H1 (cell line): Measurements from ENCODE around the gene CRYGN. TPM values are rescaled to one million over a fixed set of nuclear protein-coding genes. Genes with fewer than 3 reads are reported as not detected.

Experiments
- CTCF ChIA-PET: fragments of 300-600 bp; sonication (Branson Sonifier 250); formaldehyde crosslinking; loops from one replicate; lab custom pipeline; 2021; ENCODE audit not compliant: partially characterized antibody; lab: Charles Lee
- POLR2A ChIA-PET: fragments of 300-600 bp; sonication (Branson Sonifier 250); formaldehyde crosslinking; loops from one replicate; lab custom pipeline; 2021; ENCODE audit warnings: inconsistent platforms; ENCODE audit not compliant: partially characterized antibody; lab: Charles Lee
- DNase-seq, 2 experiments: peaks; one replicate each; pipeline versions ENCODE4 v3.0.0 to v3.0.0-alpha.2; 2010 to 2022; ENCODE audit warnings: low spot score in 2 of 2, low read depth in 1 of 2, mixed read lengths in 1 of 2
- FAIRE-seq: peaks from 2 replicates; lab custom pipeline; 2011; peaks lifted over from hg19 to GRCh38; lab: Jason Lieb, UNC
- H2AFZ ChIP-seq: 2 replicates; pipeline ENCODE4 v1.8.1; 2012; ENCODE audit warnings: low read length, inconsistent platforms
- H2AK5ac ChIP-seq: 2 replicates; pipeline ENCODE4 v1.6.1; 2013; ENCODE audit warnings: low read depth, low read length
- H2BK120ac ChIP-seq: replicated peaks from 2 replicates; pipeline ENCODE3; 2013; ENCODE audit warnings: low read depth, low read length, inconsistent platforms
- H2BK12ac ChIP-seq: 2 replicates; pipeline ENCODE4 v1.6.1; 2013; ENCODE audit warnings: low read depth, low read length
- H2BK15ac ChIP-seq: 2 replicates; pipeline ENCODE4 v1.6.1; 2013; ENCODE audit warnings: low read length
- H2BK20ac ChIP-seq: 2 replicates; pipeline ENCODE4 v1.6.1; 2013; ENCODE audit warnings: low read length
- H2BK5ac ChIP-seq: 2 replicates; pipeline ENCODE4 v1.6.1; 2013; ENCODE audit warnings: low read depth, low read length
- H3K14ac ChIP-seq: 2 replicates; pipeline ENCODE4 v1.6.1; 2013; ENCODE audit warnings: inconsistent platforms; ENCODE audit not compliant: insufficient read length
- H3K18ac ChIP-seq: 2 replicates; pipeline ENCODE4 v1.6.1; 2013; ENCODE audit warnings: low read length; ENCODE audit errors: extremely low read depth
- H3K23ac ChIP-seq: 2 replicates; pipeline ENCODE4 v1.6.1; 2013; ENCODE audit warnings: inconsistent platforms; ENCODE audit not compliant: insufficient read length
- H3K23me2 ChIP-seq: 2 replicates; pipeline ENCODE4 v1.6.1; 2013; ENCODE audit warnings: low read depth, low read length
- H3K27ac ChIP-seq: 2 replicates; pipeline ENCODE4 v1.6.1; 2011; ENCODE audit warnings: low read depth, low read length, inconsistent platforms
- H3K27me3 ChIP-seq, 4 experiments: replicated peaks in 1 of 4; 1 replicate in 1 of 4; 2 replicates in 3 of 4; pipeline versions ENCODE4 v1.6.1 to v1.8.1; 2011 to 2013; ENCODE audit warnings: low read length in 3 of 4, mild to moderate bottlenecking in 3 of 4, inconsistent platforms in 2 of 4, mixed read lengths in 2 of 4, moderate library complexity in 1 of 4; ENCODE audit not compliant: control insufficient read depth in 3 of 4, insufficient read depth in 3 of 4; ENCODE audit errors: extremely low read depth in 1 of 4
- H3K36me3 ChIP-seq, 4 experiments: 2 replicates each; pipeline versions ENCODE4 v1.6.1 to v1.8.1; 2011 to 2013; ENCODE audit warnings: mild to moderate bottlenecking in 4 of 4, low read length in 3 of 4, moderate library complexity in 2 of 4, control low read depth in 1 of 4, inconsistent platforms in 1 of 4; ENCODE audit not compliant: insufficient read depth in 4 of 4, control insufficient read depth in 2 of 4
- H3K4ac ChIP-seq: replicated peaks from 2 replicates; pipeline ENCODE3; 2013; ENCODE audit warnings: low read length, low read depth, mixed read lengths, inconsistent platforms; ENCODE audit not compliant: insufficient read length
- H3K4me1 ChIP-seq, 4 experiments: replicated peaks in 1 of 4; 1 replicate in 1 of 4; 2 replicates in 3 of 4; pipeline versions ENCODE4 v1.6.1 to v1.8.1; 2011 to 2013; ENCODE audit warnings: low read length in 3 of 4, inconsistent platforms in 2 of 4, mixed read lengths in 1 of 4; ENCODE audit not compliant: insufficient read depth in 4 of 4, control insufficient read depth in 3 of 4
- H3K4me2 ChIP-seq, 2 experiments: 2 replicates each; pipeline versions ENCODE4 v1.6.1 to v1.8.1; 2011 to 2013; ENCODE audit warnings: low read depth in 2 of 2, low read length in 2 of 2, control low read depth in 1 of 2, inconsistent platforms in 1 of 2, mild to moderate bottlenecking in 1 of 2; ENCODE audit not compliant: insufficient read depth in 1 of 2
- H3K4me3 ChIP-seq, 4 experiments: fragments of 200-600, 300-600 bp in 1 of 4; sonication (generic), shearing (Covaris generic), sonication (Bioruptor Twin) in 1 of 4; 2 replicates each; pipeline versions ENCODE4 v1.5.1 to v1.8.1; 2011 to 2016; ENCODE audit warnings: low read length in 4 of 4, low read depth in 3 of 4, control low read depth in 2 of 4, inconsistent platforms in 2 of 4, mild to moderate bottlenecking in 2 of 4, mixed read lengths in 1 of 4, moderate library complexity in 1 of 4; ENCODE audit not compliant: insufficient read depth in 2 of 4; ENCODE audit errors: extremely low read depth in 1 of 4
- H3K56ac ChIP-seq: replicated peaks from 2 replicates; pipeline ENCODE3; 2013; ENCODE audit warnings: low read depth, mild to moderate bottlenecking, mixed read lengths, low read length, inconsistent platforms; ENCODE audit not compliant: insufficient read length
- H3K79me1 ChIP-seq: 2 replicates; pipeline ENCODE4 v1.6.1; 2013; ENCODE audit warnings: low read depth, low read length, control low read depth
- H3K79me2 ChIP-seq, 2 experiments: 2 replicates each; pipeline versions ENCODE4 v1.6.1 to v1.8.1; 2012 to 2013; ENCODE audit warnings: low read length in 2 of 2, mild to moderate bottlenecking in 2 of 2, inconsistent platforms in 1 of 2; ENCODE audit not compliant: insufficient read depth in 2 of 2, control insufficient read depth in 1 of 2
- H3K9ac ChIP-seq, 4 experiments: replicated peaks in 1 of 4; 1 replicate in 1 of 4; 2 replicates in 3 of 4; pipeline versions ENCODE4 v1.6.1 to v1.8.1; 2011 to 2013; ENCODE audit warnings: low read depth in 3 of 4, low read length in 3 of 4, control low read depth in 2 of 4, mild to moderate bottlenecking in 2 of 4, moderate library complexity in 2 of 4, inconsistent platforms in 1 of 4; ENCODE audit errors: extremely low read depth in 1 of 4
- H3K9me3 ChIP-seq, 2 experiments: 2 replicates each; pipeline versions ENCODE4 v1.6.1 to v1.8.1; 2012 to 2013; ENCODE audit warnings: mild to moderate bottlenecking in 2 of 2, moderate library complexity in 2 of 2, control low read depth in 1 of 2, inconsistent platforms in 1 of 2, low read depth in 1 of 2, low read length in 1 of 2, mixed read lengths in 1 of 2; ENCODE audit not compliant: insufficient read depth in 2 of 2
- H4K20me1 ChIP-seq, 2 experiments: replicated peaks in 1 of 2; 2 replicates each; pipeline versions ENCODE3 to v1.8.1; 2011 to 2013; ENCODE audit warnings: inconsistent platforms in 2 of 2, low read length in 2 of 2, mild to moderate bottlenecking in 1 of 2; ENCODE audit not compliant: insufficient read depth in 2 of 2, control insufficient read depth in 1 of 2
- H4K5ac ChIP-seq: 2 replicates; pipeline ENCODE4 v1.6.1; 2013; ENCODE audit warnings: low read length, low read depth, mixed read lengths, inconsistent platforms; ENCODE audit not compliant: insufficient read length
- H4K8ac ChIP-seq: 2 replicates; pipeline ENCODE4 v1.8.0; 2013; ENCODE audit warnings: mild to moderate bottlenecking, moderate library complexity, low read length, inconsistent platforms; ENCODE audit not compliant: insufficient read depth; ENCODE audit errors: extremely low read depth
- H4K91ac ChIP-seq: replicated peaks from 2 replicates; pipeline ENCODE3; 2013; ENCODE audit warnings: low read length, mixed read lengths, inconsistent platforms; ENCODE audit not compliant: insufficient read length
- KDM5A ChIP-seq: fragments of 200-600 bp; IDR thresholded peaks from 2 replicates; pipeline ENCODE4 v1.7.1; 2012; ENCODE audit warnings: mild to moderate bottlenecking, low read length, inconsistent platforms, mixed read lengths
- RAD21 ChIP-seq, 2 experiments: IDR thresholded peaks in 1 of 2; conservative IDR thresholded peaks in 1 of 2; 2 replicates each; pipeline ENCODE4 v1.6.1; 2011; ENCODE audit warnings: low read depth in 2 of 2, low read length in 2 of 2, improper control_type of control experiment in 1 of 2, inconsistent platforms in 1 of 2, mild to moderate bottlenecking in 1 of 2, moderate library complexity in 1 of 2
- WGBS, 2 experiments: shearing (Covaris generic) in 1 of 2; methylation state at CpG; one replicate each; pipeline versions ENCODE4 v1.1.6 to v1.1.7; 2013 to 2015; ENCODE audit warnings: low lambda C conversion rate in 2 of 2, mixed read lengths in 2 of 2, inconsistent platforms in 1 of 2, low coverage in 1 of 2, missing lambda C conversion rate in 1 of 2; ENCODE audit not compliant: insufficient replicate concordance in 2 of 2, insufficient coverage in 1 of 2, insufficient read length in 1 of 2; ENCODE audit errors: extremely low coverage in 1 of 2, missing lambda C conversion rate in 1 of 2; 5-methylcytosine and 5-hydroxymethylcytosine counted together
- polyA plus RNA-seq, 7 experiments: library from polyadenylated mRNA; depleted of rRNA in 3 of 7; stranded (reverse) in 5 of 7; unstranded in 2 of 7; fragments of >200 nt in 5 of 7; fragments of 200-250 nt in 2 of 7; gene quantifications; 1 replicate in 5 of 7; 2 replicates in 1 of 7; 4 replicates in 1 of 7; pipeline versions ENCODE4 v1.2.1 to v1.2.3, GENCODE V29; 2011 to 2013; ENCODE audit warnings: missing spikeins in 2 of 7, mixed read lengths in 2 of 7
- total RNA-seq: library from RNA; stranded (reverse); fragmentation: NEBNext Ultra II Directional; extraction: Animal tissue kit (Norgen Biotek cat#: 25700); gene quantifications from 2 replicates; pipeline ENCODE4 v1.2.1, GENCODE V29; 2021

Gene CRYGN
- total and polyA plus RNA-seq, 2 of the 8 experiments (the other 6 are each of a cell fraction or from before 2014, with no cell fraction given), result 0.98 to 1.6 TPM

DNA sequence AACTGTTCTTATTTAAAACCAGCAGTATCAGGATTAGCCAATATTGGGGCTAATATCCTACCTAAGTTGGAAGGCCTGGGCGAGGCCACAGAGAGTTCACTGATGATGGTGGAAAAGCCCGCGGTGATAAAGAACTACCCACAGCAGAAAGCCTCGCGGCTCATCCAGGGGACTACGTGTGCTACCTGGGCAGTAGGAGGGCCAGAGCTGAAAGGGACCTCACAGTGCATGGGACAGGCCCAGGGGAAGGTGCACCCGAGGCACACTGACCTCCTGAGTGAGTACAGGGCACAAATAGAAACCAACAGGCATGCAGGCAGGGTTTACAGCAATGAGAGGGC lies 31.5 kb downstream of the CRYGN start:
- Histone ChIP-seq H3K4ac (no peak overlapping the region), H3K79me1 (no peaks in the 10 kb centered on the region; the same call in 1 of the 2 replicates), H3K9ac (peak overlapping the region in 2 of 4 experiments; percentile 16 to 20; a peak in 3 of 7 replicates), H2BK120ac (peak overlapping the region; percentile 65), H2BK5ac (peak overlapping the region; percentile 13; the same call in 1 of the 2 replicates), H4K91ac (no peak overlapping the region), H2AK5ac (0 out of 2 replicates have a peak overlapping the region, but pooled peaks have one; percentile 32), H3K4me1 (peaks cover 0 to 22% (median 16%) of the 10 kb centered on the region in 4 experiments; a peak in 6 of 7 replicates), H3K23me2 (peaks cover 21% of the 10 kb centered on the region), H2AFZ (0 out of 2 replicates have a peak overlapping the region, but pooled peaks have one; percentile 25), H3K56ac (no peak overlapping the region), H2BK12ac (peak overlapping the region; percentile 99), H4K20me1 (peaks cover 0 to 2% of the 10 kb centered on the region in 2 experiments), H3K4me3 (peak overlapping the region; percentile 69 to 84 (median 80); a peak in 6 of 8 replicates), H3K9me3 (no peaks in the 10 kb centered on the region), H4K5ac (no peak overlapping the region), H2BK15ac (peak overlapping the region; percentile 21; the same call in 1 of the 2 replicates), H3K18ac (no peak overlapping the region), H3K36me3 (no peaks in the 10 kb centered on the region; a peak in 1 of 8 replicates), H2BK20ac (no peak overlapping the region), H3K23ac (no peak overlapping the region), H3K4me2 (peak overlapping the region; percentile 90 to 97), H4K8ac (no peak overlapping the region; the same call in 1 of the 2 replicates), H3K27ac (no peak overlapping the region), H3K14ac (no peak overlapping the region), H3K27me3 (peaks cover 0 to 25% (median 15%) of the 10 kb centered on the region in 4 experiments; a peak in 5 of 7 replicates), H3K79me2 (no peaks in the 10 kb centered on the region)
- ChIA-PET POLR2A (interaction anchor here (1.4 kb wide), 1 partner anchor 40 kb away, joined by 3 read pairs; no protein-coding TSS in a partner anchor), CTCF (interaction anchor here (0.9 to 1.9 kb wide), 2 partner anchors 22 to 40 kb away, joined by 3 to 4 read pairs; no protein-coding TSS in a partner anchor)
- DNase-seq (no peak), FAIRE-seq (no peak)
- TF ChIP-seq RAD21 (IDR thresholded peaks at IDR 0.05 in 1 of 2, conservative IDR thresholded peaks at IDR 0.05 in 1 of 2; ENCODE audit: low read depth in 2 of 2, low read length in 2 of 2) (peak in 1 of 2 experiments; percentile 10; a peak in 2 of 4 replicates), KDM5A (no peak)
- WGBS, 2 experiments, result 72% methylated on average over 7 of the region's 7 CpGs; no CpG with 5 or more reads in 1 of the 2 experiments
